GM23338 (cell line): ENCODE results near the gene PTH1R. TPM values are rescaled to one million over a fixed set of nuclear protein-coding genes. Genes with fewer than 3 reads are reported as not detected.

Experiments used
- ATAC-seq: fragments of 200-7000 bp; cut with Tn5 transposase; 3 replicates; pipeline ENCODE4 v1.9.1; 2020
- DNase-seq: peaks from one replicate; pipeline ENCODE4 v3.0.0-alpha.2; 2015; ENCODE audit warnings: low spot score
- H2AFZ ChIP-seq: fragments of 200-600 bp; sonication (generic); 2 replicates; pipeline ENCODE4 v1.8.0; 2016; ENCODE audit warnings: antibody characterized with exemption, mild to moderate bottlenecking, moderate library complexity
- H3F3A ChIP-seq: fragments of 200-600 bp; sonication (generic); replicated peaks from 2 replicates; pipeline ENCODE4 v1.8.0; 2017; ENCODE audit warnings: antibody characterized with exemption, mixed run types, low read depth
- H3K27ac ChIP-seq: fragments of 200-600 bp; sonication (generic); 2 replicates; pipeline ENCODE4 v1.6.1; 2016; ENCODE audit warnings: low read depth
- H3K27me3 ChIP-seq: fragments of 200-600 bp; sonication (generic); 2 replicates; pipeline ENCODE4 v1.8.0; 2016; ENCODE audit warnings: mild to moderate bottlenecking, mixed run types, moderate library complexity; ENCODE audit not compliant: insufficient read depth
- H3K36me3 ChIP-seq: fragments of 200-600 bp; sonication (generic); 2 replicates; pipeline ENCODE4 v1.8.0; 2016; ENCODE audit warnings: mild to moderate bottlenecking; ENCODE audit not compliant: insufficient read depth
- H3K4me1 ChIP-seq: fragments of 200-600 bp; sonication (generic); 2 replicates; pipeline ENCODE4 v1.8.0; 2016; ENCODE audit warnings: mild to moderate bottlenecking, moderate library complexity; ENCODE audit not compliant: insufficient read depth
- H3K4me2 ChIP-seq: fragments of 200-600 bp; sonication (generic); 2 replicates; pipeline ENCODE4 v1.7.1; 2017; ENCODE audit warnings: mixed run types
- H3K4me3 ChIP-seq: fragments of 200-600 bp; sonication (generic); 2 replicates; pipeline ENCODE4 v1.6.1; 2016; ENCODE audit warnings: mixed run types
- H3K79me2 ChIP-seq: fragments of 200-600 bp; sonication (generic); replicated peaks from 2 replicates; pipeline ENCODE4 v1.8.0; 2017; ENCODE audit warnings: mild to moderate bottlenecking; ENCODE audit not compliant: insufficient read depth
- H3K9me2 ChIP-seq: fragments of 200-600 bp; sonication (generic); 2 replicates; pipeline ENCODE4 v1.8.0; 2017; ENCODE audit not compliant: insufficient read depth
- H4K20me1 ChIP-seq: fragments of 200-600 bp; sonication (generic); replicated peaks from 2 replicates; pipeline ENCODE4 v1.8.0; 2017; ENCODE audit warnings: mild to moderate bottlenecking; ENCODE audit not compliant: insufficient read depth
- H3K27ac Mint-ChIP-seq: 2 replicates; pipeline ENCODE4 v1.8.0; 2020; ENCODE audit warnings: inconsistent platforms, mild to moderate bottlenecking, moderate library complexity, mixed read lengths
- H3K27me3 Mint-ChIP-seq: 3 replicates; pipeline ENCODE4 v1.8.0; 2022; ENCODE audit warnings: low read depth, mild to moderate bottlenecking, moderate library complexity, mixed read lengths, inconsistent platforms; ENCODE audit not compliant: insufficient read depth, poor library complexity
- H3K36me3 Mint-ChIP-seq: 3 replicates; pipeline ENCODE4 v1.8.0; 2021; ENCODE audit warnings: low read depth, mild to moderate bottlenecking, inconsistent platforms, moderate library complexity, mixed read lengths
- H3K4me1 Mint-ChIP-seq: 3 replicates; pipeline ENCODE4 v1.8.0; 2020; ENCODE audit warnings: mild to moderate bottlenecking, inconsistent platforms, mixed read lengths
- H3K4me3 Mint-ChIP-seq: 3 replicates; pipeline ENCODE4 v1.8.0; 2021; ENCODE audit warnings: moderate library complexity, mild to moderate bottlenecking, inconsistent platforms, mixed read lengths
- H3K9me3 Mint-ChIP-seq: 3 replicates; pipeline ENCODE4 v1.8.0; 2020; ENCODE audit warnings: moderate library complexity, mild to moderate bottlenecking, inconsistent platforms, mixed read lengths
- CREB1 ChIP-seq: fragments of 250-450 bp; sonication (Bioruptor Pico); IDR thresholded peaks from 2 replicates; pipeline ENCODE4 v1.5.0; 2020; ENCODE audit warnings: low read depth, mild to moderate bottlenecking, moderate library complexity
- EZH2 ChIP-seq: fragments of 200-600 bp; sonication (generic); IDR thresholded peaks from one replicate; pipeline ENCODE4 v1.8.0; 2017; ENCODE audit warnings: antibody characterized with exemption, mild to moderate bottlenecking, low read depth; ENCODE audit not compliant: unreplicated experiment
- EZH2phosphoT487 ChIP-seq: fragments of 200-600 bp; sonication (generic); IDR thresholded peaks from one replicate; pipeline ENCODE4 v1.8.1; 2018; ENCODE audit warnings: antibody characterized with exemption; ENCODE audit not compliant: unreplicated experiment
- JUNB ChIP-seq: IDR thresholded peaks from one replicate; pipeline ENCODE4 v1.6.1; 2016; ENCODE audit warnings: antibody characterized with exemption; ENCODE audit not compliant: unreplicated experiment
- NANOG ChIP-seq: IDR thresholded peaks from 2 replicates; pipeline ENCODE4 v1.6.1; 2016; ENCODE audit warnings: antibody characterized with exemption, borderline replicate concordance
- POLR2AphosphoS5 ChIP-seq: IDR thresholded peaks from 2 replicates; pipeline ENCODE4 v1.6.1; 2016; ENCODE audit warnings: antibody characterized with exemption, low read depth
- REST ChIP-seq: IDR thresholded peaks from one replicate; pipeline ENCODE4 v1.6.1; 2018; ENCODE audit warnings: antibody characterized with exemption; ENCODE audit not compliant: unreplicated experiment
- STAT1 ChIP-seq: IDR thresholded peaks from one replicate; pipeline ENCODE4 v1.6.1; 2016; ENCODE audit warnings: antibody characterized with exemption; ENCODE audit not compliant: unreplicated experiment
- polyA plus RNA-seq: library from polyadenylated mRNA; unstranded; fragments of >200 nt; fragmentation: Nextera tagmentation; extraction: Ambion mirVana; gene quantifications from 2 replicates; pipeline ENCODE4 v1.2.1, GENCODE V29; 2016
- total RNA-seq: library from RNA; depleted of rRNA; stranded (reverse); fragments of >200 nt; shearing (Covaris generic); gene quantifications from 2 replicates; pipeline ENCODE4 v1.2.3, GENCODE V29; 2014
- TF ChIP-seq, protein P1 (sequence below), 2 experiments: fragments of 200-600 bp in 1 of 2; sonication (generic) in 1 of 2; conservative IDR thresholded peaks; 2 replicates each; pipeline versions ENCODE4 v1.5.1 to v1.6.1; 2016 to 2017; ENCODE audit warnings: antibody characterized with exemption in 2 of 2, low read depth in 2 of 2, mild to moderate bottlenecking in 2 of 2, moderate library complexity in 1 of 2

PTH1R gene
- total and polyA plus RNA-seq, 2 experiments from 2014 or later: 1.3 to 1.9 TPM

DNA sequence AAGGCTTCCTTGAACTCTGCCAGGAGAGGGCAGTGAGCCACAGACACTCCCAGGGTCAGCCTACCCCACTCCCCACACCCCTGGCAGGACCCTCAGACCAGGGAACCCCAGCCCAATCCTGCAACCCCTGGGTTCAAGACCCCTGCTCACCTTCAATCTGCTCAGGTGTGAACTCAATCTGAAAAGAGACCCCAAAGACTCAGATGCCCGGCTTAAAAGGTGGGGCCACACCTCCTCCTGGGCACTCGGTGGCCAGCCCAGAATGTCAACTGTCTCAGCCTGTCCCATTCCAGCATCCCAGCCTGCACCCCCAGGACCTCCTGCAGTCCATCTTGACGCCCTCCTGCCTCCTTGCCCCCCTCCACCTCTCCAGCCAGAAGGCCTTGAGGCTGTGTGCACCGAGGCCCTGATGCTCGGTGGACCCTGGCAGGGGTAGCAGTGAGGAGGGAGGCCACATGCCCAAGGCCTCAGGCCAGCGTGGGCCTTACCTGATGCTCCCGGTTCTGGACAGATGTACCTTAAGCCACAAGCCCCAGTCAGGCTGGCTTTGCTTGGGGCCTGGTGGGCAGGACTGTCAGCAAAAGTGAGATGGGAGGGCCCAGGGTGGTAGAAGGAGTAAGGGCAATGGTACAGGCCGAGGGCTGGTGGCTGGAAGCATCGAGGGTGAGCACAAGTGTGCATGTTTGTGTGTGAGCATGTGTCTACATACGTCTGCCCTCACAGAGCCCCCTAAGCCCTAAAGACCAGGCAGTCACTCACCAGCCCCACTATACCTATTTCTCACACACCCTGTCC lies 16.5 kb upstream of the PTH1R start:
- Mint-ChIP-seq H3K4me1 (no peaks in the 10 kb centered on the region), H3K36me3 (no peaks in the 10 kb centered on the region), H3K27ac (no peak overlapping the region), H3K4me3 (no peak overlapping the region), H3K9me3 (no peaks in the 10 kb centered on the region), H3K27me3 (peaks cover 15% of the 10 kb centered on the region)
- H3K36me3 ChIP-seq: no peaks in the 10 kb centered on the region
- no peak overlapping the region for H3K27ac ChIP-seq
- no peak for ATAC-seq
- TF ChIP-seq, protein P1, sequence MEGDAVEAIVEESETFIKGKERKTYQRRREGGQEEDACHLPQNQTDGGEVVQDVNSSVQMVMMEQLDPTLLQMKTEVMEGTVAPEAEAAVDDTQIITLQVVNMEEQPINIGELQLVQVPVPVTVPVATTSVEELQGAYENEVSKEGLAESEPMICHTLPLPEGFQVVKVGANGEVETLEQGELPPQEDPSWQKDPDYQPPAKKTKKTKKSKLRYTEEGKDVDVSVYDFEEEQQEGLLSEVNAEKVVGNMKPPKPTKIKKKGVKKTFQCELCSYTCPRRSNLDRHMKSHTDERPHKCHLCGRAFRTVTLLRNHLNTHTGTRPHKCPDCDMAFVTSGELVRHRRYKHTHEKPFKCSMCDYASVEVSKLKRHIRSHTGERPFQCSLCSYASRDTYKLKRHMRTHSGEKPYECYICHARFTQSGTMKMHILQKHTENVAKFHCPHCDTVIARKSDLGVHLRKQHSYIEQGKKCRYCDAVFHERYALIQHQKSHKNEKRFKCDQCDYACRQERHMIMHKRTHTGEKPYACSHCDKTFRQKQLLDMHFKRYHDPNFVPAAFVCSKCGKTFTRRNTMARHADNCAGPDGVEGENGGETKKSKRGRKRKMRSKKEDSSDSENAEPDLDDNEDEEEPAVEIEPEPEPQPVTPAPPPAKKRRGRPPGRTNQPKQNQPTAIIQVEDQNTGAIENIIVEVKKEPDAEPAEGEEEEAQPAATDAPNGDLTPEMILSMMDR (conservative IDR thresholded peaks at IDR 0.05; ENCODE audit: low read depth in 2 of 2): 0 out of 4 replicates have a peak, but pooled peaks of 1 of the 2 experiments have one; percentile 5
- TF ChIP-seq CREB1 (CRISPR knock-in tag): no peak
- no peaks in the 10 kb centered on the region for H3K9me2 ChIP-seq
- H3K79me2 ChIP-seq: no peaks in the 10 kb centered on the region
- H3F3A ChIP-seq: no peaks in the 10 kb centered on the region
- H3K4me2 ChIP-seq: no peak overlapping the region
- H3K4me3 ChIP-seq: no peak overlapping the region
- no peaks in the 10 kb centered on the region for H3K27me3 ChIP-seq
- no peaks in the 10 kb centered on the region for H3K4me1 ChIP-seq
- H4K20me1 ChIP-seq: no peaks in the 10 kb centered on the region
- H2AFZ ChIP-seq: no peak overlapping the region
- DNase-seq: no peak

DNA sequence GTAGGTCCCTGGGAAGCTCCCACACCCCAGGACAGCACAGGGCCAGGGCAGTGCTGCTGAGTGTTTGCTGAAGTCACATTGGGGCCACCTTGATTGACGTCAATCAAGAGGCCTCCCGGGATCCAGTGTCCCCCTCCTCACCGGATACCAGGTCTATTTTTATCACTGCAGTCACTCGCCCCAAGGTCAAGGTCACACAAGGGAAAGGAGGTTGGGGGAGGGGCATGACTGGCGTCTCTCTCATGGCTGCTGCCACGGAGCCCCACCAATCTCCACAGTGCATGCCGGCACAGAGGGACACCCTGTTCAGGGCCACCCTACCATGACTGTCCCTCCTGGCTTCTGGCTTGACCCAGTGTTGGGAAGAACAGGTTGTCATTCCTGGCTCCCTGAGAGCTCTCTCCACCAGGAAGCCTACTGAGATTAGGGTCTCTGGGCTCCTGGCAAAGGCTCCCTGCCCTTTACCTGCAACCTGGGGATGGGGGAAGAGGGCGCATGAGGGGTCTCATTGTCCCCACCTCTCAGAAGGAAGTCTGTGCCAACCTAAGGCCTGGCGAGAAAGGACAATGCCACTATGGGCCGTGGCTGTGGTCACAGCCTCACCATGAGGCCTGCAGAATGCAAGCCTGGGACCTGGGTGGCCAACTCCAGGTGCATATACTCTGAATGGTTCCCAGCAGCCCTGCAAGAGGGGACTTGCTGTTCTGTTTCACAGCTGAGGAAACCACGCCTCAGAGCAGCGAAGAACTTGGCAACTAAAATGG lies 15.7 kb upstream of the PTH1R start:
- H3K79me2 ChIP-seq: no peaks in the 10 kb centered on the region
- no peak overlapping the region for H2AFZ ChIP-seq
- Mint-ChIP-seq H3K4me3 (no peak overlapping the region), H3K27me3 (peaks cover 16% of the 10 kb centered on the region), H3K36me3 (no peaks in the 10 kb centered on the region), H3K4me1 (no peaks in the 10 kb centered on the region), H3K27ac (no peak overlapping the region), H3K9me3 (no peaks in the 10 kb centered on the region)
- no peaks in the 10 kb centered on the region for H3K9me2 ChIP-seq
- H3K4me1 ChIP-seq: no peaks in the 10 kb centered on the region
- no peaks in the 10 kb centered on the region for H3K36me3 ChIP-seq
- no peaks in the 10 kb centered on the region for H3K27me3 ChIP-seq
- no peaks in the 10 kb centered on the region for H4K20me1 ChIP-seq
- no peak for ATAC-seq
- no peak overlapping the region for H3K4me2 ChIP-seq
- H3F3A ChIP-seq: no peaks in the 10 kb centered on the region
- no peak for DNase-seq
- no peak overlapping the region for H3K27ac ChIP-seq
- no peak overlapping the region for H3K4me3 ChIP-seq
- TF ChIP-seq POLR2AphosphoS5: no peak
- TF ChIP-seq NANOG: no peak
- TF ChIP-seq EZH2: no peak
- no peak for TF ChIP-seq STAT1
- TF ChIP-seq JUNB: no peak
- TF ChIP-seq REST: no peak
- no peak for TF ChIP-seq EZH2phosphoT487
